T-cell (primary cell): ENCODE measurements around the gene TIPARP. TPM values are rescaled to one million over a fixed set of nuclear protein-coding genes. Genes with fewer than 3 reads are reported as not detected.
A peak's percentile ranks its signal among the peaks of the same experiment; 100 is the strongest.

ENCODE experiments used
- ATAC-seq, 4 experiments: fragments of 200-7000 bp in 3 of 4; fragments of 150-1000 bp in 1 of 4; cut with Tn5 transposase; replicated peaks in 1 of 4; 1 replicate in 3 of 4; 2 replicates in 1 of 4; pipeline ENCODE4 v1.10.0; 2021; ENCODE audit warnings: moderate library complexity in 3 of 4, mild to moderate bottlenecking in 2 of 4, moderate number of reproducible peaks in 1 of 4
- CTCF ChIA-PET, 2 donors: fragments of 300-600 bp; sonication (Branson Sonifier 250); formaldehyde crosslinking; loops; one replicate each; lab custom pipeline; 2022; ENCODE audit warnings: antibody characterized with exemption in 2 of 2; lab: Charles Lee
- POLR2A ChIA-PET, 2 donors: fragments of 300-600 bp; sonication (Branson Sonifier 250); formaldehyde crosslinking; loops; one replicate each; lab custom pipeline; 2022; ENCODE audit warnings: antibody characterized with exemption in 2 of 2; lab: Charles Lee
- DNase-seq, 35 experiments: peaks; one replicate each; pipeline versions ENCODE4 v3.0.0 to v3.0.0-alpha.2; 2013 to 2023
- H3K27ac ChIP-seq: one replicate; pipeline ENCODE4 v1.5.1; 2013; ENCODE audit warnings: low read length
- H3K27me3 ChIP-seq, 2 experiments: replicated peaks in 1 of 2; 1 replicate in 1 of 2; 2 replicates in 1 of 2; pipeline versions ENCODE4 v1.6.1 to v1.7.0; 2013; ENCODE audit warnings: low read length in 1 of 2, mixed read lengths in 1 of 2; ENCODE audit not compliant: control insufficient read depth in 2 of 2, insufficient read depth in 2 of 2; ENCODE audit errors: extremely low read depth in 1 of 2
- H3K36me3 ChIP-seq, 2 donors: 1 replicate in 1 of 2; 2 replicates in 1 of 2; pipeline versions ENCODE4 v1.6.1 to v1.7.0; 2013; ENCODE audit warnings: low read length in 1 of 2; ENCODE audit not compliant: control insufficient read depth in 2 of 2, insufficient read depth in 1 of 2; ENCODE audit errors: extremely low read depth in 1 of 2
- H3K4me1 ChIP-seq, 2 experiments: 1 replicate in 1 of 2; 2 replicates in 1 of 2; pipeline versions ENCODE4 v1.6.1 to v1.7.0; 2013; ENCODE audit warnings: low read length in 2 of 2, mixed read lengths in 1 of 2; ENCODE audit not compliant: insufficient read depth in 2 of 2, control insufficient read depth in 1 of 2; ENCODE audit errors: extremely low read depth in 1 of 2
- H3K4me3 ChIP-seq, 2 donors: 1 replicate in 1 of 2; 2 replicates in 1 of 2; pipeline versions ENCODE4 v1.5.1 to v1.7.0; 2013; ENCODE audit warnings: mild to moderate bottlenecking in 2 of 2, low read length in 1 of 2, moderate library complexity in 1 of 2; ENCODE audit not compliant: control insufficient read depth in 1 of 2; ENCODE audit errors: extremely low read depth in 1 of 2
- H3K9me3 ChIP-seq: 2 replicates; pipeline ENCODE4 v1.7.0; 2013
- H3K27ac Mint-ChIP-seq, 2 donors: one replicate each; pipeline ENCODE4 v1.8.0; 2020 to 2021; ENCODE audit warnings: mild to moderate bottlenecking in 2 of 2, mixed read lengths in 2 of 2
- H3K27me3 Mint-ChIP-seq, 2 donors: one replicate each; pipeline ENCODE4 v1.8.0; 2021 to 2022; ENCODE audit warnings: mixed read lengths in 2 of 2
- H3K36me3 Mint-ChIP-seq: one replicate; pipeline ENCODE4 v1.8.0; 2021; ENCODE audit warnings: mixed read lengths
- H3K4me1 Mint-ChIP-seq, 3 donors: one replicate each; pipeline ENCODE4 v1.8.0; 2020 to 2022; ENCODE audit warnings: mixed read lengths in 3 of 3, mild to moderate bottlenecking in 1 of 3
- H3K4me3 Mint-ChIP-seq, 3 donors: one replicate each; pipeline ENCODE4 v1.8.0; 2020 to 2022; ENCODE audit warnings: mild to moderate bottlenecking in 3 of 3, mixed read lengths in 3 of 3, moderate library complexity in 3 of 3
- H3K9me3 Mint-ChIP-seq, 3 donors: one replicate each; pipeline ENCODE4 v1.8.0; 2020 to 2022; ENCODE audit warnings: mixed read lengths in 3 of 3
- WGBS: methylation state at CpG from one replicate; pipeline ENCODE4 v1.1.5; 2013; ENCODE audit warnings: missing lambda C conversion rate; ENCODE audit not compliant: insufficient coverage; 5-methylcytosine and 5-hydroxymethylcytosine counted together
- total RNA-seq, 35 experiments: library from RNA in 6 of 35; stranded (reverse) in 6 of 35; fragments of 120-200 nt in 1 of 35; gene quantifications; one replicate each; pipeline versions ENCODE4 v1.2.1 to v1.2.4 and lab custom pipeline; 2013 to 2026

Gene TIPARP
- total RNA-seq, 5 donors from 2014 or later (not counting 1 experiment from before 2014, with no cell fraction given) = 78.8 to 124 (median 110) TPM

DNA sequence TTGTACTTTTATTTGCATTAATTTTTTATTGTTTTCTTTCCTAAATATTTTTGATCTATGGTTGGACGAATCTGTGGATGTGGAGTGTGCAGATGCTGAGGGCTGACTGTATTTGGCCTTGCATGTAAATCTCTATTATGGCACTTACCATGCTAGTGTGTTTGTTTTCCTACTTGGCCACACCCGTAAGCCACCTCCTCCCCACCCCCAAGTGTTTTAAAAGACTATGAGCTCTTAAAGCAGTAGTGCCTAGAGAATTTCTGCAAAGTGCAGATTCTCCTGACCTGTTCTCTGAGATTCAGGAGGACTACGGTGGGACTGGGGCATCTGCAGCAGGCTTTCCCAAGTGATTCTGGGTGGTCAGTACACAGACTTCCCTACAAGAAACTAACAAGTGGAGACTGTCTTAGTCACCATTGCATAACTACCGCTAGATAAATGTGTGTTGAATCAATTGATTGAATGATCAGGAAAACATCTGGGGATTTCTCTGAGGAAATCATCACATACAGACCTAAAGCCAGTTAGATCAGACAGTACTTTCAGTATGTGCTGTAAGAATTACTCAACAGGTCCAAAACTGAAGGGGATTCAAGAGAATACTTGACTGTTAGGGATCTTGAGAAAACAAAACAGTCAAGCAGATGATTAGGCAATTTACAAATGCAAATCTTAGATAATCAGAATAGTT lies 6.2 kb upstream of the TIPARP start:
- H3K36me3 ChIP-seq = no peaks in the 10 kb centered on the region
- ATAC-seq (peak in 2 of 4 experiments; percentile 68 to 74), DNase-seq (peak in 2 of 35 experiments; percentile 4 to 12)
- peaks cover 4 to 7% of the 10 kb centered on the region in 2 experiments for H3K4me1 ChIP-seq
- H3K27ac ChIP-seq = no peak overlapping the region
- H3K9me3 Mint-ChIP-seq = no peaks in the 10 kb centered on the region
- H3K27me3 Mint-ChIP-seq = no peaks in the 10 kb centered on the region
- no peaks in the 10 kb centered on the region for H3K27me3 ChIP-seq
- no peaks in the 10 kb centered on the region for H3K9me3 ChIP-seq
- no peaks in the 10 kb centered on the region for H3K36me3 Mint-ChIP-seq
- CTCF ChIA-PET = interaction anchor here in 1 of 2 donors (0.6 kb wide), 1 partner anchor 950 kb away, joined by 8 read pairs; no protein-coding TSS in a partner anchor
- 100% methylated on average over 1 of the region's 4 CpGs for WGBS
- peaks cover 36 to 58% (median 48%) of the 10 kb centered on the region in 3 donors for H3K4me1 Mint-ChIP-seq
- POLR2A ChIA-PET = no interaction called here
- H3K4me3 ChIP-seq = no peak overlapping the region
- H3K4me3 Mint-ChIP-seq = peak overlapping the region in 1 of 3 donors; percentile 15
- peak overlapping the region; percentile 13 to 64 for H3K27ac Mint-ChIP-seq

DNA sequence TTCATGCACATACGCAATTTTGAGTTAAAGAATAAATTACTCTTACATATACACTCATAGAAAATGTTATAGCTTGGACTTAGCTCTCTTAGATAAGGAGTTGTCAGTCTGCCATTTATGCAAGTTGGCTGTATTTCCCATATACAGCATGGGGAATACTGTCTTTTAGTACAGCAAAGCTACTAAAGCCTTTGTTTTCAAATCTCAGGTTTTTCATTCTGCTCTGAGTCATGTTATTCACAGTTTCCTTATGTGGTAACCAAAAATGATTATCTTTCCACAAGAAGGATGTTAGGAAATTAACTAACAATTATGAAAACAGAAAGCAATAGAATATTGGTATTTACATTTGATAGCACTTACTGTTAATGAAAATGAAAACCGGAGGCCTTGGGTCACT lies 4.3 kb upstream of the TIPARP start:
- Histone ChIP-seq H3K9me3 (no peaks in the 10 kb centered on the region), H3K36me3 (no peaks in the 10 kb centered on the region), H3K4me1 (peaks cover 0 to 10% of the 10 kb centered on the region in 2 experiments), H3K27ac (no peak overlapping the region), H3K27me3 (no peaks in the 10 kb centered on the region), H3K4me3 (no peak overlapping the region)
- no peak overlapping the region for H3K4me3 Mint-ChIP-seq
- H3K27ac Mint-ChIP-seq = no peak overlapping the region
- no peak for ATAC-seq
- ChIA-PET CTCF (interaction anchor here in 1 of 2 donors (0.7 kb wide), 1 partner anchor 9 kb away, joined by 3 read pairs; no protein-coding TSS in a partner anchor), POLR2A (no interaction called here)
- no peaks in the 10 kb centered on the region for H3K9me3 Mint-ChIP-seq
- H3K27me3 Mint-ChIP-seq = no peaks in the 10 kb centered on the region
- H3K36me3 Mint-ChIP-seq = no peaks in the 10 kb centered on the region
- DNase-seq = no peak
- WGBS = no CpG with 5 or more reads among the region's 2 CpGs
- H3K4me1 Mint-ChIP-seq = peaks cover 33 to 52% (median 40%) of the 10 kb centered on the region in 3 donors

DNA sequence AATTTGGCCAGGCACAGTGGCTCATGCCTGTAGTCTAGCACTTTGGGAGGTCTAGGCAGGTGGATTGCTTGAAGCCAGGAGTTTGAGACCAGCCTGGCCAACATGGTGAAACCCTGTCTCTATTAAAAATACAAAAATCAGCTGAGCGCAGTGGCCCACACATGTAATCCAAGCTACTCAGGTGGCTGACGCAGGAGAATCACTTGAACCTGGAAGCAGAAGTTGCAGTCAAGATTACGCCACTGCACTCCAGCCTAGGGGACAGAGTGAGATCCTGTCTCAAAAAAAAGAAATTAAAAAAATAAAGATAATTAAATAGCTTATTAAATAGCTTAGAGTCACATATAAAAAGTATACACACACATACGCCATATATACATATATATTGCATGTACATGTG lies 3.7 kb upstream of the TIPARP start:
- WGBS = 83% methylated on average over 1 of the region's 4 CpGs
- ChIA-PET CTCF (interaction anchor here (0.6 to 1.1 kb wide), 3 partner anchors 113 to 448 kb away, joined by 3 to 4 read pairs (median 3); no protein-coding TSS in a partner anchor), POLR2A (interaction anchor here (0.6 to 0.7 kb wide), 3 partner anchors 65 to 418 kb away, joined by 3 to 4 read pairs (median 3); no protein-coding TSS in a partner anchor)
- no peak overlapping the region for H3K27ac ChIP-seq
- no peaks in the 10 kb centered on the region for H3K27me3 ChIP-seq
- Mint-ChIP-seq H3K9me3 (no peaks in the 10 kb centered on the region), H3K4me3 (no peak overlapping the region), H3K4me1 (peaks cover 30 to 47% (median 34%) of the 10 kb centered on the region in 3 donors), H3K36me3 (peaks cover under 1% of the 10 kb centered on the region), H3K27ac (no peak overlapping the region), H3K27me3 (no peaks in the 10 kb centered on the region)
- no peak overlapping the region for H3K4me3 ChIP-seq
- no peaks in the 10 kb centered on the region for H3K9me3 ChIP-seq
- DNase-seq (no peak), ATAC-seq (no peak)
- H3K4me1 ChIP-seq = peaks cover 0 to 10% of the 10 kb centered on the region in 2 experiments
- no peaks in the 10 kb centered on the region for H3K36me3 ChIP-seq

DNA sequence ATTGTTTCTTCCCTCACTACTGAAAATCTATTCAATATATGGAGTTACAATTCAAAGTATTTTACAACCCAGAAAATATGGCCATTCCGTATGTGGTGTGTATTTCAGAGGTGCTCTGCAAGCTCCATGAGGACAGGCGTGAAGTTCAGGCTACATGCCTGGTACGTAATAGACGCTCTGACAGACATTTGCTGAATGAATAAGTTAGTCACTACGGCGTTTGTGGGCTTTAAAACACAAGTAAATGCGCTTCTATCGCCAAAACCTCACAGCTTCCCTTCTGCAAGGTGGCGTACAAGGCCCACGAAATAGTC lies 701 bp upstream of the TIPARP start:
- H3K9me3 ChIP-seq = no peaks in the 10 kb centered on the region
- Mint-ChIP-seq H3K9me3 (no peaks in the 10 kb centered on the region), H3K27ac (peak overlapping the region; percentile 97 to 99), H3K36me3 (peaks cover 27% of the 10 kb centered on the region), H3K27me3 (no peaks in the 10 kb centered on the region), H3K4me3 (peak overlapping the region; percentile 87 to 94 (median 90)), H3K4me1 (peaks cover 39 to 43% (median 43%) of the 10 kb centered on the region in 3 donors)
- H3K27ac ChIP-seq = peak overlapping the region; percentile 88
- ChIA-PET CTCF (interaction anchor here (0.6 to 2.1 kb wide), 16 partner anchors 15 to 464 kb away, joined by 3 to 9 read pairs (median 4); partner anchors contain the start of gene SSR3 (in 2 of the 2)), POLR2A (interaction anchor here (0.5 to 1.5 kb wide), 9 partner anchors 16 to 730 kb away, joined by 3 to 6 read pairs (median 3); partner anchors contain the start of genes CCNL1 (in 1 of the 2) and SSR3 (in 1 of the 2))
- H3K27me3 ChIP-seq = no peaks in the 10 kb centered on the region
- peaks cover 15 to 25% of the 10 kb centered on the region in 2 experiments for H3K4me1 ChIP-seq
- WGBS = 2% methylated on average over 8 of the region's 10 CpGs
- ATAC-seq (no peak), DNase-seq (no peak)
- peaks cover 0 to 13% of the 10 kb centered on the region in 2 donors for H3K36me3 ChIP-seq
- peak overlapping the region; percentile 92 to 95 for H3K4me3 ChIP-seq

DNA sequence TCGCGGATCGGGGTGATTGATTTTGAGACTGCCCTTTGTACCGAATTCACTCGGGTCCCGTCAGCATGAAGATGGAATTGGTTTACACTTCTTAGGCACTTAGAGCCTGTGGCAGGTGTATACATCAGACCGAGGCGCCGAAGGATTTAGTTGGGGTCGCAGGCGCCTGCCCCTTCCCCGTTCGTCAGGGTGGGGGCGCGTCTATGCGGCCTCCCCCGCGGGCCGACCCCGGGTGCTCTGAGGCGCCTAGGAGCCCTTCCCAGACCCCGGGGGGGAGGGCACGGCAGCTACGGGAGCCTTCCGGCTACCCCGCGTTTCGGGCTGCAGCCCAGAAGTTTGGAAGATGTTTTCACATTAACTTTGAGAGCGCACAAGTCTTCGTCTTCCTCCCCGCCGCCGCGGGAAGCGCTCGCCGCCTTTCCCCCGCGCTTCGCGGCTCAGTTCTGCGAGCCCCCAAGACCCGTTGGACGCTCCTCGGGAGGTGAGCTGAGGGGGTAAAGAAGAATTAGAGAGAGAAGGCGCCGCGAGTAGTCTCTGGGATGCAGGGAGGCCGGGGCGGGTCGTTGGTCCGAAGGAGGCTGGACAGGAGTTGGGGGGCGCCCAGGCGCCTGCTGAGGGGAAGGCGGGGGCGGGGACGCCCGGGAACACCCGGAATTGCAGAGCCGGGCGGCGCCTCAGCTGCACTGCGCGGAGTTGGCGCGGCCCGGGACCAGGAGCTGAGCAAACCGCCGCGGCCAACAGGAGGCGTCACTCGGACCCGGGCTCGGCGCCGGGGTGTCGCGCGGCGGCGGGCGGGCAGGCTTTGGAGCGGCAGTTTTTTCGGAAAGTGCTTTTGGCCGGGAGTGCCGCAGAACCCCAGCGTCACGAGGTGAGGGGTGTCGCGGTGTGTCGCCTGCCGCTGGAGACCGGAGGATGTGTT lies 780 bp downstream of the TIPARP start:
- Histone ChIP-seq H3K4me3 (peak overlapping the region; percentile 92 to 95), H3K27me3 (no peaks in the 10 kb centered on the region), H3K36me3 (peaks cover 0 to 21% of the 10 kb centered on the region in 2 donors), H3K9me3 (no peaks in the 10 kb centered on the region), H3K4me1 (peaks cover 19 to 25% of the 10 kb centered on the region in 2 experiments), H3K27ac (peak overlapping the region; percentile 88)
- WGBS = under 1% methylated on average over 80 of the region's 93 CpGs
- Mint-ChIP-seq H3K27ac (peak overlapping the region; percentile 87 to 97), H3K9me3 (no peaks in the 10 kb centered on the region), H3K27me3 (no peaks in the 10 kb centered on the region), H3K36me3 (peaks cover 37% of the 10 kb centered on the region), H3K4me1 (peaks cover 48 to 54% (median 51%) of the 10 kb centered on the region in 3 donors), H3K4me3 (peak overlapping the region; percentile 87 to 94 (median 90))
- DNase-seq = peak in 34 of 35 experiments; percentile 5 to 54 (median 32)
- ChIA-PET CTCF (interaction anchor here (0.6 to 2.1 kb wide), 8 partner anchors 10 to 462 kb away, joined by 3 to 12 read pairs (median 4); partner anchors contain the start of gene SSR3 (in 1 of the 2)), POLR2A (interaction anchor here (0.6 to 1.4 kb wide), 7 partner anchors 8 to 475 kb away, joined by 3 to 5 read pairs (median 3); no protein-coding TSS in a partner anchor)
- peak; percentile 8 to 37 (median 14) for ATAC-seq
